Neural cell (in vitro differentiated cells): ENCODE measurements around the gene HCFC1.

ENCODE experiments used
- CTCF ChIP-seq: fragments of 450-650 bp; IDR thresholded peaks from 2 replicates; pipeline ENCODE4 v1.5.1; 2014; ENCODE audit warnings: antibody characterized with exemption, mild to moderate bottlenecking, moderate library complexity; ENCODE audit not compliant: poor library complexity, severe bottlenecking
- EP300 ChIP-seq: fragments of 450-650 bp; conservative IDR thresholded peaks from 2 replicates; pipeline ENCODE4 v1.6.1; 2014; ENCODE audit warnings: antibody characterized with exemption, mild to moderate bottlenecking, moderate library complexity; ENCODE audit not compliant: poor library complexity, severe bottlenecking
- MXI1 ChIP-seq: fragments of 450-650 bp; conservative IDR thresholded peaks from 2 replicates; pipeline ENCODE4 v1.6.1; 2014; ENCODE audit warnings: antibody characterized with exemption, mild to moderate bottlenecking; ENCODE audit not compliant: poor library complexity, severe bottlenecking
- RAD21 ChIP-seq: fragments of 450-650 bp; conservative IDR thresholded peaks from 2 replicates; pipeline ENCODE4 v1.6.1; 2014; ENCODE audit warnings: antibody characterized with exemption, mild to moderate bottlenecking, moderate library complexity
- REST ChIP-seq: IDR thresholded peaks from 2 replicates; pipeline ENCODE4 v1.6.1; 2012; ENCODE audit warnings: borderline replicate concordance
- SMC3 ChIP-seq: fragments of 450-650 bp; conservative IDR thresholded peaks from 2 replicates; pipeline ENCODE4 v1.6.1; 2014; ENCODE audit warnings: antibody characterized with exemption, mild to moderate bottlenecking, moderate library complexity; ENCODE audit not compliant: poor library complexity
- TAF1 ChIP-seq: IDR thresholded peaks from 2 replicates; pipeline ENCODE4 v1.6.1; 2012; ENCODE audit warnings: low read depth

- TF ChIP-seq CTCF (no peak), EP300 (no peak), MXI1 (no peak), RAD21 (no peak), TAF1 (no peak), SMC3 (no peak), REST (no peak)
Observed at GRCh38 chrX:153905481-153906095, 66.0 kb downstream of the HCFC1 start.
